ENCODE measurements around the gene GAGE10. TPM values are rescaled to one million over a fixed set of nuclear protein-coding genes. Genes with fewer than 3 reads are reported as not detected.
A peak's percentile ranks its signal among the peaks of the same experiment; 100 is the strongest.

Gene GAGE10
- polyA plus RNA-seq (2013, experiment 1 of 2; ENCODE audit: insufficient read length) = not detected
- polyA plus RNA-seq (2013, experiment 2 of 2; ENCODE audit: insufficient read length) = not detected

- DNase-seq = no peak
Observed at GRCh38 chrX:49303346-49303745, at the start of gene GAGE10. Gene GAGE10 (plus strand): TSS chrX:49303646. CDS start chrX:49304860, 1,214 bp downstream.

GRCh38 chrX:49254639-49255038, 48.8 kb upstream of the GAGE10 start:
- no peak for DNase-seq

GRCh38 chrX:49256268-49256995, 47.0 kb upstream of the GAGE10 start:
- DNase-seq = no peak

- no peak for DNase-seq
Observed at GRCh38 chrX:49257074-49257790, 46.2 kb upstream of the GAGE10 start.

- DNase-seq = no peak
Observed at GRCh38 chrX:49257846-49258748, 45.3 kb upstream of the GAGE10 start.

- no peak for DNase-seq
Observed at GRCh38 chrX:49258749-49259124, 44.7 kb upstream of the GAGE10 start.

GRCh38 chrX:49260221-49260985, 43.0 kb upstream of the GAGE10 start:
- no peak for DNase-seq

GRCh38 chrX:49262603-49263002, 40.8 kb upstream of the GAGE10 start:
- no peak for DNase-seq

GRCh38 chrX:49263631-49264030, 39.8 kb upstream of the GAGE10 start:
- no peak for DNase-seq

GRCh38 chrX:49264460-49264859, 39.0 kb upstream of the GAGE10 start, which contains the start of gene FOXP3:
Gene FOXP3 (minus strand): TSS chrX:49264710. CDS start chrX:49258505, 6,205 bp downstream.
- DNase-seq = no peak

GRCh38 chrX:49266523-49267445, 36.7 kb upstream of the GAGE10 start:
- DNase-seq = no peak

GRCh38 chrX:49268702-49269009, 34.8 kb upstream of the GAGE10 start:
- no peak for DNase-seq

- DNase-seq = peak; percentile 99
Observed at GRCh38 chrX:49269010-49269766, 34.3 kb upstream of the GAGE10 start.

- no peak for DNase-seq
Observed at GRCh38 chrX:49269767-49270248, 33.6 kb upstream of the GAGE10 start, which contains the start of gene PPP1R3F. Gene PPP1R3F (plus strand): TSS chrX:49269793. CDS start chrX:49269870, 77 bp downstream.

- DNase-seq = no peak
Observed at GRCh38 chrX:49270249-49270921, 33.1 kb upstream of the GAGE10 start.

- no peak for DNase-seq
Observed at GRCh38 chrX:49271341-49271740, 32.1 kb upstream of the GAGE10 start.

- no peak for DNase-seq
Observed at GRCh38 chrX:49272421-49272820, 31.0 kb upstream of the GAGE10 start.

GRCh38 chrX:49273181-49273727, 30.2 kb upstream of the GAGE10 start:
- no peak for DNase-seq

GRCh38 chrX:49276207-49276606, 27.2 kb upstream of the GAGE10 start:
- DNase-seq = no peak

Measured in fibroblast of skin of abdomen (primary cell).